Fibroblast of gingiva (primary cell): ENCODE data around the gene TRMT44.

Source experiments
- DNase-seq: peaks from one replicate; pipeline ENCODE4 v3.0.0-alpha.2; 2011; ENCODE audit warnings: low read depth

Gene TRMT44

GRCh38 chr4:8434251-8435073, 6.1 kb upstream of the TRMT44 start:
- DNase-seq = no peak

DNA sequence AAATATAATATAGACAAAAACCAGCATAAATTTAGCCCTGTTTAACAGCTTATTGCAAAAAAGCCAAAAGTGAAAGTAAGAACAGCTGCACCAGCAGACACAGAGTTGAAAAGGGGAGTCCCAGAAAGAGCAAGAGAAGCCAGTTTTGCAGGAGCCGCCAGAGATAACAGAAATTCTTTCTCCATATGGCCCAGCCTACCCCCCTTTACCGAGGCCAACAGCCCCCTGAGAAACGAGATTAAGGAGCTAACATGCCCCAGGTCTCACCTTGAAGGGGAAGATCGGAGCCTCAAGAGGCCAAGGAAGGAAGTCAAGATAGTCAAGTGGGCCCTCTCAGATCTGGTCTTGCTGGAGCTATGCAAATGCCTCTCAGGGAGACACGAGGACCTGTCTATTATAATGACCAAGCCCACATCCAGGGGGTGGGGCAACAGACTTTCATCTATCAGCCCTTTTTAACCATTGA, 4.9 kb upstream of the TRMT44 start:
- no peak for DNase-seq

- DNase-seq = no peak
These were observed 3.3 kb upstream of the TRMT44 start for GRCh38 chr4:8437281-8437680.

DNA sequence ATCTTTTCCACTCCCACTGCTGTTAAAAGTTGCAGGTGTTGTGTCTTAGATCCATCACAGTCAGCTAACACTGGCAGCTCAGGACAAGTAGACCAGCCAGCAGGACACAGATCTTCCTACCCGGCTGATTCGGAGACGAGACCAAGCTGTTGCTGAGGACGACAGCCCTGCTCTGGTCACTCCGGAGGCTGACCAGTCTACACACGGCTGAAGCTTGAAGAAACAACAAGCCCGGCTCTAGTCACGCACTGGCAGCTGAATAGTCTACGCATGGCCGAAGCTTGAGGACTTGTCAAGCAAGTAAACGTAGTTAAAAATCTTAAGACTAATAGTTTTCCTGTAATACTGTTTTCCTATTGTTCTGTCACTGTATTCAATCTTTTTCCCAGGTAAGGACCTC, 1.8 kb upstream of the TRMT44 start:
- no peak for DNase-seq

GRCh38 chr4:8439168-8439567, 1.4 kb upstream of the TRMT44 start:
- peak; percentile 60 for DNase-seq

DNA sequence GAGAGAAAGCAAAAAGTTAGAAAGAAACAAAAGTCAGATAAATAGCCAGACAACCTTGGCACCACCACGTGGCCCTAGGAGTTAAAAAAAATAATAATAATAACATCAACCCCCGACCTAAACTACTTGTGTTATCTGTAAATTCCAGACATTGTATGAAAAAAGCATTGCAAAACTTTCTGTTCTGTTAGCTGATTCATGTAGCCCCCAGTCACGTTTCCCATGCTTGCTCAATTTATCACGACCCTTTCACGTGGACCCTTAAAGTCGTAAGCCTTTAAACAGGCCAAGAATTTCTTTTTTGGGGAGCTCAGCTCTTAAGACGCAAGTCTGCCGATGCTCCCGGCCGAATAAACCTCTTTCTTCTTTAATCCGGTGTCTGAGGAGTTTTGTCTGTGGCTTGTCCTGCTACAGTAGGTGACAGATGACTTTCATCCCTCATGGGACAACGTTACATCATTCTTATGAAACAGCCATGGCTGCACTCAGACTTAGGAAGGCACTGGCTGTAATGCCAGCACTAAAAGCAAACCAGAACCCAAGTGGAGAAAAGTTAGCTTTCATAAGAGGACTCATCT, 574 bp upstream of the TRMT44 start:
- DNase-seq = peak; percentile 26

- no peak for DNase-seq
These were observed 1.0 kb downstream of the TRMT44 start for GRCh38 chr4:8441499-8442091.

- DNase-seq = no peak
These were observed 2.2 kb downstream of the TRMT44 start for GRCh38 chr4:8442596-8443358.

- DNase-seq = no peak
These were observed 3.2 kb downstream of the TRMT44 start for GRCh38 chr4:8443801-8444200.

- no peak for DNase-seq
These were observed 5.5 kb downstream of the TRMT44 start for GRCh38 chr4:8446122-8446521.

DNA sequence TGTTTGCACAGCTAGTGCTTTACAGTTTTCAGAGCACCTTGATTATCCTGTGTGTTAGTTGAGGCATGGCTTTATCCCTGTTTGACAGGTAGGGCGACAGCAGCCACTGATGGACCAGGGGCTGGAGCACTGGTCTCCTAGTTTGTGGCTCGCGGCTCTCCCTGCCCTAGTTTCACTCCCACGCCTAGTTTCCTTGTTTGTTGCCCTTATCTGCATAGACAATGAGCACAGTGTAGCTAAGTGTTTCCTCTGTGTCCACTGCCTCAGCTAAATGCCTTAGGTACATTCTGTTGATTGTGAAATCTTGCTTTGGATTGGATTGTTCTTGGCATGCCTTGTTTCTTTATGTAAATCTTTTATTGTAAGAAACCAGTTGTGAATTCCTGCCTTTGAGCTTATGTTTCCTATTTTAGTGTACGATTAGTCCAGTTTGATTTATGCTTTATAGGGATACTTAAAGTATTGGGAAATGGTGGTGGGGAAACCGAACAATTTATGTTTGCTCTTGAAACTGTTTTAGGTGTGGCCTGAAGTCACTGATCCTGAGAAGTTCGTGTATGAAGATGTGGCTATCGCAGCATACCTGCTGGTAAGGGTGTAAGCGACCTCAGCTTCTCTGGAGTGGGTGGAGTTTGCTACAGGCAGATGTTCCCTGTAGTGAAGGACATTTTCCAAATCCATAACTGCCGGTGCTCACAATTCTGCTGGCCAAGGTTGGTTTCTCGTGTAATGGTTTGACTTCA, 11.0 kb downstream of the TRMT44 start:
- DNase-seq = no peak

DNA sequence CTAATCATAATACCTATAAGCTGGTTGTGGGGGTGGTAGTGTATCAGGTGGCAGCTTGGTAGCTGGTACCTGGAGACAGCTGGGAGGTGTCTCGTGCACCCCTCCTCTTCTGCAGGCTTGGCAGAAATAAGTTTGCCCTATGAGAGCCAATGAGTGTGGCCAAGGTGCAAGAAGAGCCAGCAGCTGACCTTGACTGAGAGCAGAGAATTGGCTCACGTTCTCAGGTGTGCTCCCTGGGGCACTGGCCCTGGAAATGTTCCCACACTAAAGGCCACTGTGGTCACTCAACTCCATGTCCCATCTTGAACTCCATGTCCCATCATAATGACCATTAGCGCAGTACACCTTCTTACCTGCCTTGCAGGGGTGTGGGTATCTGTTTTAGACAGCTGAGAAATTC, 13.4 kb downstream of the TRMT44 start:
- no peak for DNase-seq

- no peak for DNase-seq
These were observed 17.2 kb downstream of the TRMT44 start for GRCh38 chr4:8457646-8458252.

GRCh38 chr4:8459867-8460445, 19.4 kb downstream of the TRMT44 start:
- DNase-seq = no peak

DNA sequence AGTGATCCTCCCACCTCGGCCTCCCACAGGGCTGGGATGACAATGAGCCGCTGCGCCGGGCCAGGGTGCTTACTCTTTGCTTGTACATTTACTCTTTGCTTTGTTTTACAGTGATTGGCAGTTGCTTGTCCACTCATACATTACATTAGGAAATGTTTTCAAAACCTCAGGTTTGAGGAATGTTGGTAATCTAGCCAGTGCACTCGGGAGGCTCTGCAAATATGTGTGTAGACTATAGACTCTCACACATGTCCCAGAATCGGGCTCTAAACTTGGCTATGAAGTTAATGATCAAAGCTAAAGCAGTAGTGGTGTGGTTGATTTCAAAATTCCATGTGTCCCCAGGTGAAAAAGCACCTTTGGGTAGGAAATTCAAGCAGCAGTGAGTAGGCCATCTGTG, 20.5 kb downstream of the TRMT44 start:
- no peak for DNase-seq

- DNase-seq = no peak
These were observed 21.0 kb downstream of the TRMT44 start for GRCh38 chr4:8461616-8462015.

- DNase-seq = no peak
These were observed 23.2 kb downstream of the TRMT44 start for GRCh38 chr4:8463811-8464210.

DNA sequence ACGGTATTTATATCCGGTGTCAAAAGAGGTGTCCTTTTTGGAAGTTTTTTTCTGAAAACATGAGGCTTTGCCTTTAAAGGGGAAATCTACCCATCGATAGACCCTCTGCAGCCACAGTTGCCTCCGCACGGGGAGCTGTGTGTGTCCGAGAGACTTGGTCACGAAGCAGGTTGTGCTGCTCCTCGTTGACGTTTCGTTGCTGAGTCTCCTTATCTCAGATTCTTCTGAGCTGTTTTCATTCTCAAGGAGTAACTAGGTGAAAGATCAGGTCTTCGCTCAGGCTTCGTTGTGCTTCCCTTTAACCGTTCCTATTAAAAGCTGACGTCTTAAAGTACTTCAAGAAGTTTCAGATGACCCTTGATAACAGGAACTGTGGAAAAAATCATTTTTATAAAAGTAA, 23.8 kb downstream of the TRMT44 start:
- DNase-seq = no peak

DNA sequence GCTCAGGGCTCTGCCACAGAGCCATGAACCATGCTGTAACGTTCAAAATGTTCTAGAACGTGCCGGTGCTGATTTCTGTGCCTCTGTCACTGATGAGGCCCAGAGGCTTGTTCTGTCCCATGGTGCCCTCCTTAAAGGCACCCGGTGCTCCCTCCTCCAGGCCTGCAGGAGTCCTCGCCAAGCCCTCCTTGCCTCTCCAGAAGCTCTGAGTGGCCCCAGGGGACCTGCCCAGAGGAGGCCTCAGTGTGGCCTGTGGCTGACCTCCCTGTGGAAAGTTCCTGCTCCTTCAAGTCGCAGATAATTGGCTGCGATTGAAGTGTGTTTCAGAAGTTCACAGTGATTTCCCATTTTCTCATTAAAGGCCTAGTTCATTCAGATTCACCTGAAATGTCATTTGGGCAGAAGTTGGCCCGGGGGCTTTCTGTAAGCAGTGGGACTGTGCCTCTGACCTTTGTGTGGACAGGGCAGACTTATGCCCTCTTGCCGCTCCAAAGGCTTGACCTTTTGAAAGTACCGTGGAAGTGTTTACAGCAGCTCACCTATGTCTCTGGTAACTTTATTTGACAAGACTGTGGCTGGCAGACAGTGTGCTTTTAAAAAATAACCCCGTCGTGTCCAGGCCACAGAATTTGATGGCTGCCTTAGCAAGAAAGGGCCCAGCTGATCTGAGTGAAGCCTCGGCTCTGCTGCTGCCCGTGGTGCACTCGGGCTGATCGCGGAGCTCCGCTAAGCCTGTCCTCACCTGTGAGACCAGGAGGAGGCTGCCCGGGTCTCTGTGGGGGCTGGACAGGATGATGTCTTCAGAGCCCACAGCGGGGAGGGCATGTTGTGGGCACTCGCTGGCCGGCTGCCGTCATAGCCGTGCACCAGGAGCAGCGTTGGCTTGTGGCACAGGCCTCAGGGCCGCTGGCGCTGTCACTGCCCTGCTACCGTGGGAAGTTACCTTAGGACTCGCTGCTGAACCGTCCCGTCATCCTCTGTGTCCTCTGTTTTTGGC, 25.3 kb downstream of the TRMT44 start:
- no peak for DNase-seq

DNA sequence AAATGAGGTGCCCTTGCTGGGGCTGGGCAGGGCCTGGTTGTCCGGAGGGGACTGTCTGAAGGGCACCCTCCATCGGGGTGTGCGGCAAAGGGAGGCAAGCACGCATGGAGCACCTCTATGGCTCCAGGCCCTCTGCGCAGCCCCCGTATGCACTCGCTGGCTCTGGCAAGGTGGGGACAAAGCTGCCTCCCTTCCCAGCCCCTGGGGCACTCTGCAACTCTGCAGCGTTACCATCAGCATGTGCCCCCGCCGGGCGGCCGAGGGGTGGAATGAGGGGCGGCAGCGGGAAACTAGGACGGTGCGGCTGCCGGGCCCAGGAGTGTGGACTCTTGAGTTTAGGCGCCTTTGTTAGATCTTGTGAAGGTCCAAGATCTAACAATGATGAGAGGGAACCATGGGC, 26.4 kb downstream of the TRMT44 start:
- no peak for DNase-seq
